GM10248 (cell line): Measurements from ENCODE around the gene C20orf204.

ENCODE experiments used
- CTCF ChIA-PET: fragments of 300-600 bp; sonication (Branson Sonifier 250); formaldehyde crosslinking; extraction: SDS; loops from one replicate; lab custom pipeline; 2021; ENCODE audit warnings: antibody characterized with exemption; lab: Yijun Ruan, JAX
- POLR2A ChIA-PET: fragments of 350-650 bp; sonication (Branson Sonifier 250); formaldehyde crosslinking; extraction: SDS; loops from one replicate; lab custom pipeline; 2020; ENCODE audit warnings: antibody characterized with exemption; lab: Yijun Ruan, JAX
- DNase-seq: peaks from one replicate; pipeline ENCODE4 v3.0.0; 2012; ENCODE audit errors: extremely low spot score
- CTCF ChIP-seq: IDR thresholded peaks from 2 replicates; pipeline ENCODE4 v1.5.1; 2012; ENCODE audit warnings: mild to moderate bottlenecking, low read depth; ENCODE audit errors: extremely low read depth, missing control alignments, control extremely low read depth

Gene C20orf204

GRCh38 chr20:64041040-64041780 lies 5.2 kb downstream of the C20orf204 start:
- no peak for DNase-seq
- TF ChIP-seq CTCF: no peak
- CTCF ChIA-PET: interaction anchor here (0.8 to 7.4 kb wide), 11 partner anchors 11 to 80 kb away, joined by 3 to 116 read pairs (median 17); partner anchors contain the start of genes LKAAEAR1, PRPF6, SAMD10 and SOX18

GRCh38 chr20:64041781-64042053 lies 5.7 kb downstream of the C20orf204 start:
- POLR2A ChIA-PET: interaction anchor here (0.6 kb wide), 1 partner anchor 322 kb away, joined by 3 read pairs; no protein-coding TSS in a partner anchor

More at GRCh38 chr20:64041040-64041780, 5.2 kb downstream of the C20orf204 start:
- POLR2A ChIA-PET: interaction anchor here (3.0 kb wide), 1 partner anchor 61 kb away, joined by 10 read pairs; the partner anchor contains the start of genes PRPF6 and SAMD10

DNA sequence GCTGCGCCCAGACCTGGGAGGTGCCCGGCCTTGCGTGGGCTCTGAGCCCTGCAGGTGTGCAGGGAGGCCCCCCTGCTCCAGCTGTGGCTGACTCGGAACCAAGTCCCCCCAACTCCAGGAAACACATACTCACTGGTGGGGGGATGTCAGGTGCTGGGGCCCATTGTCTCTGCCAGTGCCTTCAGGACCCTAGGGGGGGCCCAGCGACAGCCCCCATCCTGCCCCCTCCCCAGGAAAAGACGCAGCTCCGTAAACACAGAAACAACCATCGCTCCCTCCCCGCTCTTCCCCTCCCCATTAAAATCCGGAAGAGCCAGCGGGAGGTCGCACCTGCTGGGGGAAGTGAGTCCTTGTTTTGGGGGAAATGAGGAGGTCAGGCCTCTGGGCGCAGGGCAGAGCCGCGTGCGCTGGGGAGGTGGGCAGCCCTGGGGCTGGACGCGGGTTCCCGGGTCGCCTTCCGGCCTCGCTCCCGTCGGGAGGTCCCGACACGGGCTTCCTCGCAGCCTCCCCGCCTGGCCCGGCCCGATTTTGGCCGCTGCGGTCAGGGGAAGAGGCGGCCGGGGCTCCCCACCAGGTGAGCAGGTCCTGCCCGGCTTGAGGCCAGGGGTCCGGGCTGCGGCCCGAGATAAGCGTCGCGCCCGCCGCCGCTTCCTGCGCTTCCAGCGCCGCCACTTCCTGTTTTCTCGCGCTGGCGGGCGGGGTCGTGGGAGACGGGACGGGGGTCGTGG lies 6.2 kb downstream of the C20orf204 start:
- ChIA-PET POLR2A (interaction anchor here (0.6 kb wide), 1 partner anchor 323 kb away, joined by 3 read pairs; no protein-coding TSS in a partner anchor), CTCF (interaction anchor here (0.8 to 7.4 kb wide), 5 partner anchors 10 to 79 kb away, joined by 3 to 69 read pairs (median 5); partner anchors contain the start of genes PRPF6 and SOX18)
- DNase-seq: peak; percentile 48
- no peak for TF ChIP-seq CTCF

More at GRCh38 chr20:64041781-64042053, 5.7 kb downstream of the C20orf204 start:
- DNase-seq: no peak
- TF ChIP-seq CTCF: no peak
- CTCF ChIA-PET: interaction anchor here (0.8 to 7.4 kb wide), 6 partner anchors 10 to 79 kb away, joined by 3 to 69 read pairs (median 4); partner anchors contain the start of genes PRPF6 and SOX18

- POLR2A ChIA-PET: interaction anchor here (0.7 kb wide), 1 partner anchor 64 kb away, joined by 3 read pairs; no protein-coding TSS in a partner anchor
- CTCF ChIA-PET: interaction anchor here (1.1 to 7.4 kb wide), 4 partner anchors 10 to 77 kb away, joined by 3 to 60 read pairs (median 5); no protein-coding TSS in a partner anchor
- no peak for DNase-seq
- TF ChIP-seq CTCF: no peak
Observed at GRCh38 chr20:64043768-64044167, 7.8 kb downstream of the C20orf204 start.

GRCh38 chr20:64044484-64045247 lies 8.7 kb downstream of the C20orf204 start:
- CTCF ChIA-PET: interaction anchor here (1.1 to 1.6 kb wide), 5 partner anchors 9 to 76 kb away, joined by 3 to 7 read pairs (median 3); no protein-coding TSS in a partner anchor
- TF ChIP-seq CTCF: no peak
- POLR2A ChIA-PET: no interaction called here
- no peak for DNase-seq
